Measurements from ENCODE around the gene HIP1R.

HIP1R gene

GRCh38 chr12:122860854-122861586 lies 25.8 kb downstream of the HIP1R start:
- DNase-seq (ENCODE audit: low read depth in 2 of 2): no peak

GRCh38 chr12:122861587-122861970 lies 26.3 kb downstream of the HIP1R start:
- no peak for DNase-seq (ENCODE audit: low read depth in 2 of 2)

- DNase-seq (ENCODE audit: low read depth in 2 of 2): no peak
Measured at GRCh38 chr12:122862110-122862634, 26.9 kb downstream of the HIP1R start.

GRCh38 chr12:122862872-122863701 lies 27.8 kb downstream of the HIP1R start:
- DNase-seq (ENCODE audit: low read depth in 2 of 2): no peak

- DNase-seq (ENCODE audit: low read depth in 2 of 2): no peak
Measured at GRCh38 chr12:122864894-122865253, 29.6 kb downstream of the HIP1R start.

GRCh38 chr12:122865268-122866231 lies 30.3 kb downstream of the HIP1R start:
- no peak for DNase-seq (ENCODE audit: low read depth in 2 of 2)

GRCh38 chr12:122866379-122866778 lies 31.1 kb downstream of the HIP1R start:
- DNase-seq (ENCODE audit: low read depth in 2 of 2): no peak

- DNase-seq (ENCODE audit: low read depth in 2 of 2): no peak
Measured at GRCh38 chr12:122866950-122867607, 31.8 kb downstream of the HIP1R start.

- DNase-seq (ENCODE audit: low read depth in 2 of 2): no peak
Measured at GRCh38 chr12:122867691-122868461, 32.6 kb downstream of the HIP1R start.

- no peak for DNase-seq (ENCODE audit: low read depth in 2 of 2)
Measured at GRCh38 chr12:122868471-122869177, 33.4 kb downstream of the HIP1R start.

- DNase-seq (ENCODE audit: low read depth in 2 of 2): no peak
Measured at GRCh38 chr12:122869207-122869973, 34.1 kb downstream of the HIP1R start.

GRCh38 chr12:122870163-122870842 lies 35.0 kb downstream of the HIP1R start:
- DNase-seq (ENCODE audit: low read depth in 2 of 2): no peak

GRCh38 chr12:122870867-122871664 lies 35.8 kb downstream of the HIP1R start:
- DNase-seq (ENCODE audit: low read depth in 2 of 2): no peak

- DNase-seq (ENCODE audit: low read depth in 2 of 2): peak; percentile 54 to 63
Measured at GRCh38 chr12:122871851-122872780, 36.9 kb downstream of the HIP1R start.

GRCh38 chr12:122872815-122873361 lies 37.6 kb downstream of the HIP1R start:
- no peak for DNase-seq (ENCODE audit: low read depth in 2 of 2)

GRCh38 chr12:122873540-122873939 lies 38.3 kb downstream of the HIP1R start:
- DNase-seq (ENCODE audit: low read depth in 2 of 2): no peak
